HL-60 (cell line): ENCODE data around the gene ATRN.

ENCODE experiments used
- DNase-seq, 2 experiments: peaks; one replicate each; pipeline ENCODE4 v3.0.0-alpha.2; 2010 to 2020; ENCODE audit warnings: low read depth in 1 of 2, low spot score in 1 of 2
- H3K27ac ChIP-seq: fragments of 250-450 bp; sonication (Bioruptor Pico); replicated peaks from 2 replicates; pipeline ENCODE4 v1.5.1; 2020; ENCODE audit warnings: mild to moderate bottlenecking, moderate library complexity
- H3K27me3 ChIP-seq: fragments of 250-450 bp; sonication (Bioruptor Pico); 2 replicates; pipeline ENCODE4 v1.5.1; 2021; ENCODE audit warnings: mild to moderate bottlenecking, moderate library complexity; ENCODE audit not compliant: insufficient read depth, poor library complexity, severe bottlenecking
- H3K4me3 ChIP-seq: replicated peaks from 2 replicates; pipeline ENCODE4 v1.5.1; 2011; ENCODE audit warnings: mild to moderate bottlenecking, control low read depth, low read length; ENCODE audit not compliant: insufficient read depth
- GABPA ChIP-seq: IDR thresholded peaks from 2 replicates; pipeline ENCODE4 v1.6.1; 2012; ENCODE audit warnings: low read depth
- POLR2AphosphoS5 ChIP-seq: IDR thresholded peaks from 2 replicates; pipeline ENCODE4 v1.6.1; 2012; ENCODE audit warnings: low read depth
- SPI1 ChIP-seq: IDR thresholded peaks from 2 replicates; pipeline ENCODE4 v1.6.1; 2012; ENCODE audit warnings: low read depth, mild to moderate bottlenecking, borderline replicate concordance
- TF ChIP-seq, protein P1 (sequence below): IDR thresholded peaks from one replicate; pipeline ENCODE4 v1.5.1; 2011; ENCODE audit warnings: low read length, control low read depth, inconsistent platforms; ENCODE audit not compliant: insufficient read depth
- TF ChIP-seq, protein P2 (sequence below): IDR thresholded peaks from 2 replicates; pipeline ENCODE4 v1.6.1; 2012; ENCODE audit warnings: low read depth; ENCODE audit not compliant: insufficient replicate concordance

Gene ATRN

DNA sequence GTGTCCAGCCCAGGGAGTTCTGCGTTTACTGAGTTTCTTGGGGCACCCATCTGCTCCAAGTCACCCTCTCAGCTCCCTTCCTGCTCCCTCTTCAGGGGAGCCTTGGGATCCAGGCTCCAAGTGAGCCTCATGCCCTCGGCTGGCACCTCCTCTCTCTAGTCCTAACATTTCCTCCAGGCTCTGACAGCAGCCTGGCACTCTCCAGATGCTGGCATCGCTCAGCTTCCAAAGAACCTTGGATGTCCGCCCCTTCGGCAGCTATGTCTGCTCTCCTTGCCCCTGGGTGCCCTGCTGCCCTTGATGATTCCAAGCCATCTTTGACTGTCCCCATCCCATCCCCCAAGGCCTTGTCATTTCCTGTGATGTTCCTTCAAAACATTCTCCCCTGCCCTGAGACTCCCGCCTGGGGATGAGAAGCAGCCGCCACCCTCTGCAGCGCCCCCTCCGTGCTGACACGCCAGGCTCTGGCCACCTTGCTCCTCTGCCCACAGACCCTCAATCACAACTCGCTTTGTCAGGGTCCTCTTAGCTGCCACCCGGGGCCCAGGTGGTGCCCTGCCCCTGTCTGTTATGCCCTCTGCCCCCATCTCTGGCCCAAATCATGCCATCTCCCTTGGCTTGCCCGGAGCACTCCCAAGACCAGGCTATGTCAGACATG is 199.0 kb downstream of the ATRN start:
- DNase-seq, result no peak
- TF ChIP-seq SPI1 (no peak), POLR2AphosphoS5 (no peak), GABPA (no peak)
- TF ChIP-seq, protein P1, sequence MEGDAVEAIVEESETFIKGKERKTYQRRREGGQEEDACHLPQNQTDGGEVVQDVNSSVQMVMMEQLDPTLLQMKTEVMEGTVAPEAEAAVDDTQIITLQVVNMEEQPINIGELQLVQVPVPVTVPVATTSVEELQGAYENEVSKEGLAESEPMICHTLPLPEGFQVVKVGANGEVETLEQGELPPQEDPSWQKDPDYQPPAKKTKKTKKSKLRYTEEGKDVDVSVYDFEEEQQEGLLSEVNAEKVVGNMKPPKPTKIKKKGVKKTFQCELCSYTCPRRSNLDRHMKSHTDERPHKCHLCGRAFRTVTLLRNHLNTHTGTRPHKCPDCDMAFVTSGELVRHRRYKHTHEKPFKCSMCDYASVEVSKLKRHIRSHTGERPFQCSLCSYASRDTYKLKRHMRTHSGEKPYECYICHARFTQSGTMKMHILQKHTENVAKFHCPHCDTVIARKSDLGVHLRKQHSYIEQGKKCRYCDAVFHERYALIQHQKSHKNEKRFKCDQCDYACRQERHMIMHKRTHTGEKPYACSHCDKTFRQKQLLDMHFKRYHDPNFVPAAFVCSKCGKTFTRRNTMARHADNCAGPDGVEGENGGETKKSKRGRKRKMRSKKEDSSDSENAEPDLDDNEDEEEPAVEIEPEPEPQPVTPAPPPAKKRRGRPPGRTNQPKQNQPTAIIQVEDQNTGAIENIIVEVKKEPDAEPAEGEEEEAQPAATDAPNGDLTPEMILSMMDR, result no peak
- TF ChIP-seq, protein P2, sequence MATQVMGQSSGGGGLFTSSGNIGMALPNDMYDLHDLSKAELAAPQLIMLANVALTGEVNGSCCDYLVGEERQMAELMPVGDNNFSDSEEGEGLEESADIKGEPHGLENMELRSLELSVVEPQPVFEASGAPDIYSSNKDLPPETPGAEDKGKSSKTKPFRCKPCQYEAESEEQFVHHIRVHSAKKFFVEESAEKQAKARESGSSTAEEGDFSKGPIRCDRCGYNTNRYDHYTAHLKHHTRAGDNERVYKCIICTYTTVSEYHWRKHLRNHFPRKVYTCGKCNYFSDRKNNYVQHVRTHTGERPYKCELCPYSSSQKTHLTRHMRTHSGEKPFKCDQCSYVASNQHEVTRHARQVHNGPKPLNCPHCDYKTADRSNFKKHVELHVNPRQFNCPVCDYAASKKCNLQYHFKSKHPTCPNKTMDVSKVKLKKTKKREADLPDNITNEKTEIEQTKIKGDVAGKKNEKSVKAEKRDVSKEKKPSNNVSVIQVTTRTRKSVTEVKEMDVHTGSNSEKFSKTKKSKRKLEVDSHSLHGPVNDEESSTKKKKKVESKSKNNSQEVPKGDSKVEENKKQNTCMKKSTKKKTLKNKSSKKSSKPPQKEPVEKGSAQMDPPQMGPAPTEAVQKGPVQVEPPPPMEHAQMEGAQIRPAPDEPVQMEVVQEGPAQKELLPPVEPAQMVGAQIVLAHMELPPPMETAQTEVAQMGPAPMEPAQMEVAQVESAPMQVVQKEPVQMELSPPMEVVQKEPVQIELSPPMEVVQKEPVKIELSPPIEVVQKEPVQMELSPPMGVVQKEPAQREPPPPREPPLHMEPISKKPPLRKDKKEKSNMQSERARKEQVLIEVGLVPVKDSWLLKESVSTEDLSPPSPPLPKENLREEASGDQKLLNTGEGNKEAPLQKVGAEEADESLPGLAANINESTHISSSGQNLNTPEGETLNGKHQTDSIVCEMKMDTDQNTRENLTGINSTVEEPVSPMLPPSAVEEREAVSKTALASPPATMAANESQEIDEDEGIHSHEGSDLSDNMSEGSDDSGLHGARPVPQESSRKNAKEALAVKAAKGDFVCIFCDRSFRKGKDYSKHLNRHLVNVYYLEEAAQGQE, result no peak
- Histone ChIP-seq H3K4me3 (no peak overlapping the region), H3K27ac (no peak overlapping the region), H3K27me3 (peaks cover 44% of the 10 kb centered on the region)

DNA sequence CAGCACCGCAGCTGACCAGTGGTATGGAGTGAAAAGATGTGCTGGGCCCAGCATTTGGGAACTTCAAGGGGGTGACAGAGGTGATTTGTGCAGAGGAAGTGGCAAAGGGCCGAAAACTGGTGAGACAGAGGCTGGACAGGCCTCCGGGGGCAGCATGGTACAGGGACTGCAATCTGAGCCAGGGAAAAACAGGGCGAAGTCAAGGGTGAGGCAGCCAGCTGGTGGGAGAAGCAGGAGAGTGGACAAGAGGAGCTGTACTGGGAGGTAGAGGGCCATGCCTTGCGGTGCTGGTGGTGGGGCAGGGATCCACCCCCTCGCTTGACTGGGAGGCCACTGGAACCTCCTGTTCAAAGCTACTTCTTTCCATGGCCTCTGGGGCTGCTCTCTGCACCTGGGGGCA is 199.7 kb downstream of the ATRN start:
- no peak for TF ChIP-seq GABPA
- TF ChIP-seq, protein P2, result no peak
- TF ChIP-seq SPI1, result no peak
- TF ChIP-seq, protein P1, result no peak
- TF ChIP-seq POLR2AphosphoS5, result no peak
- Histone ChIP-seq H3K27me3 (peaks cover 51% of the 10 kb centered on the region), H3K27ac (no peak overlapping the region), H3K4me3 (no peak overlapping the region)
- no peak for DNase-seq

DNA sequence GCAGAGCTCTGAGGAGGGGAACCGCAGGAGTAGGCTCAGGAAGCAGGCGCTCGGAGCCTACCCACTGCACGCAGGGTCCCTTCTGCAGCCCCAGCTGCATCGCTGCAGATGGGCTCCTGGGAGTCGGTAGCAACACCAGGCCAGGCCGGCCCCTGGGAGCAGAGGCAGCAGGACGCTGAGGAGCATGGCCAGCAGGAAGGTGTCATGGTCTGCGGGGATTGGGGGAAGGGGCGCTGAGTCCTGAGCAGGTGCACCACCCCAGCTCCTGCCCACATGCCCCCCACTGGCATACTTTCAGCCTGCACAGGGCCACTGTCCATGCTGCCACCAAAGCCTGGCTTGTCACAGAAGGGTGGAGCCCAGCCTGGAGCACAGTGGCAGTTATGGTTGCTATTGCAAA is 200.1 kb downstream of the ATRN start:
- TF ChIP-seq SPI1 (no peak), GABPA (no peak), POLR2AphosphoS5 (no peak)
- TF ChIP-seq, protein P1, result no peak
- TF ChIP-seq, protein P2, result no peak
- Histone ChIP-seq H3K27me3 (peaks cover 55% of the 10 kb centered on the region), H3K27ac (no peak overlapping the region), H3K4me3 (no peak overlapping the region)
- DNase-seq, result no peak
